ENCODE results near the gene PIGL. TPM values are rescaled to one million over a fixed set of nuclear protein-coding genes. Genes with fewer than 3 reads are reported as not detected.

Gene PIGL
- total and polyA plus RNA-seq, 2 donors (not counting 1 experiment from before 2014, with no cell fraction given) = 86.7 to 88.2 TPM

DNA sequence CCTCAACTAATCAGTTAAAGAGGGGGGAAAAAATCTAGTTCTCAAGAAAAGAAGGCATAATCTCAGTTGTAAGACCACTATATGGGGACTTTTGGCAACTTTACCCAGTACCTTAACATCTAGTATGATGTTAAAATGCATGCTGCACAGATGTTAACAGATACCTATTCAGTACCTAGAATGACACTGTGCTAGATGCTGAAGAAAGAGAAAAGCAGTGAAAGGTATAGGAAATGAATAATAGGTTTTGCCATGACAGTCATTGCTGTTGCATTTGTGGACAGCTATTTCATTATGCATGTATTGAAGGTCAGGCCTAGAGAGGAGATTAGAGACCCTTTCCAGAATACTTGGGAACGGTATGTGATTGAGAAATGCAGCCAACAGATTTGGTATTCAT is 34.5 kb downstream of the PIGL start:
- DNase-seq = no peak
- intact Hi-C loops (cut with micrococcal nuclease) = no loop called here
- Histone ChIP-seq H3K36me3 (replicated peaks in 1 of 2; ENCODE audit: control extremely low read depth in 1 of 2, control insufficient read depth in 1 of 2, extremely low read depth in 1 of 2, insufficient read depth in 2 of 2, low read length in 1 of 2) (no peaks in the 10 kb centered on the region), H3K79me2 (ENCODE audit: control insufficient read depth, insufficient read depth, low read length) (no peaks in the 10 kb centered on the region), H4K20me1 (ENCODE audit: control insufficient read depth, insufficient read depth, low read length, poor library complexity, severe bottlenecking) (no peaks in the 10 kb centered on the region), H3K9me3 (ENCODE audit: control extremely low read depth in 1 of 3, control insufficient read depth in 2 of 3, insufficient read depth in 1 of 3, low read length in 2 of 3) (no peaks in the 10 kb centered on the region), H3K4me3 (ENCODE audit: control extremely low read depth in 1 of 5, extremely low read depth in 1 of 5, insufficient read depth in 1 of 5, low read depth in 2 of 5, low read length in 4 of 5) (no peak overlapping the region), H3K4me2 (replicated peaks; ENCODE audit: low read depth, low read length, poor library complexity, severe bottlenecking) (no peak overlapping the region), H3K9ac (ENCODE audit: low read length) (no peak overlapping the region), H2AFZ (ENCODE audit: insufficient read depth, low read depth, low read length, poor library complexity, severe bottlenecking) (no peak overlapping the region), H3K27me3 (replicated peaks in 1 of 4; ENCODE audit: control extremely low read depth in 1 of 4, control insufficient read depth in 3 of 4, insufficient read depth in 4 of 4, low read length in 3 of 4) (no peaks in the 10 kb centered on the region), H3K4me1 (ENCODE audit: control insufficient read depth in 2 of 2, insufficient read depth in 2 of 2, low read length in 2 of 2) (no peaks in the 10 kb centered on the region), H3K27ac (ENCODE audit: low read length in 2 of 2) (no peak overlapping the region)
- CTCF ChIA-PET = no interaction called here
- Mint-ChIP-seq H3K27me3 (no peaks in the 10 kb centered on the region), H3K4me3 (no peak overlapping the region), H3K9me3 (ENCODE audit: insufficient read depth) (no peaks in the 10 kb centered on the region), H3K4me1 (peaks cover 1% of the 10 kb centered on the region), H3K27ac (no peak overlapping the region)
- ATAC-seq (ENCODE audit: low read depth) = no peak
- no peak for TF ChIP-seq EZH2 (IDR thresholded peaks at IDR 0.05; ENCODE audit: borderline replicate concordance, insufficient read depth, low read depth, low read length, poor library complexity, severe bottlenecking)
- TF ChIP-seq, protein P1, sequence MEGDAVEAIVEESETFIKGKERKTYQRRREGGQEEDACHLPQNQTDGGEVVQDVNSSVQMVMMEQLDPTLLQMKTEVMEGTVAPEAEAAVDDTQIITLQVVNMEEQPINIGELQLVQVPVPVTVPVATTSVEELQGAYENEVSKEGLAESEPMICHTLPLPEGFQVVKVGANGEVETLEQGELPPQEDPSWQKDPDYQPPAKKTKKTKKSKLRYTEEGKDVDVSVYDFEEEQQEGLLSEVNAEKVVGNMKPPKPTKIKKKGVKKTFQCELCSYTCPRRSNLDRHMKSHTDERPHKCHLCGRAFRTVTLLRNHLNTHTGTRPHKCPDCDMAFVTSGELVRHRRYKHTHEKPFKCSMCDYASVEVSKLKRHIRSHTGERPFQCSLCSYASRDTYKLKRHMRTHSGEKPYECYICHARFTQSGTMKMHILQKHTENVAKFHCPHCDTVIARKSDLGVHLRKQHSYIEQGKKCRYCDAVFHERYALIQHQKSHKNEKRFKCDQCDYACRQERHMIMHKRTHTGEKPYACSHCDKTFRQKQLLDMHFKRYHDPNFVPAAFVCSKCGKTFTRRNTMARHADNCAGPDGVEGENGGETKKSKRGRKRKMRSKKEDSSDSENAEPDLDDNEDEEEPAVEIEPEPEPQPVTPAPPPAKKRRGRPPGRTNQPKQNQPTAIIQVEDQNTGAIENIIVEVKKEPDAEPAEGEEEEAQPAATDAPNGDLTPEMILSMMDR (IDR thresholded peaks at IDR 0.05) = no peak
- POLR2A ChIA-PET = no interaction called here
- no CpG with 5 or more reads among the region's 1 CpG for WGBS (ENCODE audit: insufficient coverage)

DNA sequence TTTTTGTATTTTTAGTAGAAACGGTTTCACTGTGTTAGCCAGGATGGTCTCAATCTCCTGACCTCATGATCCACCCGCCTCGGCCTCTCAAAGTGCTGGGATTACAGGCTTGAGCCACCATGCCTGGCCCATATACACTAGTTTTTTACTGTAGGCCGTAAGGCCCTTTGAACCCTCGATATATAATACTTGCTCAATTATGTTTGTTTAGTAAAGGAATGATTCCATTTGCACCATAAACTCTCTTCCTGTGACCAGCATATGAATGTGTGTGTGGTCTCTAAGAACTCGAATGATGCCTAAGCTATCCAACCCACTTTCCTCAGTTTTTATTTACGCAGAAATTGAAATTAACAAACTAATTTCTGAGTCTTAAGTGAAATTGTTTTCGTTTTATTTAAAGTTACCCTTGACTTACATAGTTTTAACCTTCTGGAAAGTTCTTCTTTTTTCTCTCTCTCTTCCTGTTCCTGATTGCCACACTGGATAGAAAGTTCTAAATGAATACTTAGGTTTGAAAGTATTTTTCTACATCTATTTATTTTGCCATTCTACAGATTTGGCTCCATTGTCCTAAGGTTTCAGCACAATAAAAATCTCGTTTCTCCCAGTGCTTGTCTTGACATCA is 37.9 kb downstream of the PIGL start:
- H3K27ac Mint-ChIP-seq = no peak overlapping the region
- H3K9ac ChIP-seq (ENCODE audit: low read length) = no peak overlapping the region
- H3K4me1 Mint-ChIP-seq = peaks cover 1% of the 10 kb centered on the region
- H3K79me2 ChIP-seq (ENCODE audit: control insufficient read depth, insufficient read depth, low read length) = peaks cover 2% of the 10 kb centered on the region
- no peaks in the 10 kb centered on the region for H3K4me1 ChIP-seq (ENCODE audit: control insufficient read depth in 2 of 2, insufficient read depth in 2 of 2, low read length in 2 of 2)
- H3K9me3 ChIP-seq (ENCODE audit: control extremely low read depth in 1 of 3, control insufficient read depth in 2 of 3, insufficient read depth in 1 of 3, low read length in 2 of 3) = peaks cover 0 to 3% (median under 1%) of the 10 kb centered on the region in 3 donors
- H3K4me3 ChIP-seq (ENCODE audit: control extremely low read depth in 1 of 5, extremely low read depth in 1 of 5, insufficient read depth in 1 of 5, low read depth in 2 of 5, low read length in 4 of 5) = no peak overlapping the region
- ChIA-PET POLR2A (no interaction called here), CTCF (no interaction called here)
- WGBS (ENCODE audit: insufficient coverage) = 100% methylated on average over 3 of the region's 9 CpGs
- no peaks in the 10 kb centered on the region for H3K9me3 Mint-ChIP-seq (ENCODE audit: insufficient read depth)
- H3K27me3 Mint-ChIP-seq = no peaks in the 10 kb centered on the region
- H3K27ac ChIP-seq (ENCODE audit: low read length in 2 of 2) = no peak overlapping the region
- H2AFZ ChIP-seq (ENCODE audit: insufficient read depth, low read depth, low read length, poor library complexity, severe bottlenecking) = no peak overlapping the region
- H4K20me1 ChIP-seq (ENCODE audit: control insufficient read depth, insufficient read depth, low read length, poor library complexity, severe bottlenecking) = no peaks in the 10 kb centered on the region
- H3K4me2 ChIP-seq (replicated peaks; ENCODE audit: low read depth, low read length, poor library complexity, severe bottlenecking) = no peak overlapping the region
- ATAC-seq (ENCODE audit: low read depth) (no peak), DNase-seq (no peak)
- H3K4me3 Mint-ChIP-seq = no peak overlapping the region
- TF ChIP-seq EZH2 (IDR thresholded peaks at IDR 0.05; ENCODE audit: borderline replicate concordance, insufficient read depth, low read depth, low read length, poor library complexity, severe bottlenecking) = no peak
- TF ChIP-seq, protein P1 (IDR thresholded peaks at IDR 0.05) = no peak
- no peaks in the 10 kb centered on the region for H3K27me3 ChIP-seq (replicated peaks in 1 of 4; ENCODE audit: control extremely low read depth in 1 of 4, control insufficient read depth in 3 of 4, insufficient read depth in 4 of 4, low read length in 3 of 4)
- peaks cover 0 to under 1% of the 10 kb centered on the region in 2 experiments for H3K36me3 ChIP-seq (replicated peaks in 1 of 2; ENCODE audit: control extremely low read depth in 1 of 2, control insufficient read depth in 1 of 2, extremely low read depth in 1 of 2, insufficient read depth in 2 of 2, low read length in 1 of 2)
- intact Hi-C loops (cut with micrococcal nuclease) = no loop called here

All from B cell (primary cell).